Measurements from ENCODE around the gene BSCL2.
A peak's percentile ranks its signal among the peaks of the same experiment; 100 is the strongest.
"Not testable (repeated sequence)": the region's sequence is repeated elsewhere in the genome, so short reads cannot be mapped to it uniquely, and the experiment has no call there.

BSCL2 gene

GRCh38 chr11:62654297-62654696 is 52.9 kb downstream of the BSCL2 start:
- no peak for DNase-seq (ENCODE audit: low spot score)

DNA sequence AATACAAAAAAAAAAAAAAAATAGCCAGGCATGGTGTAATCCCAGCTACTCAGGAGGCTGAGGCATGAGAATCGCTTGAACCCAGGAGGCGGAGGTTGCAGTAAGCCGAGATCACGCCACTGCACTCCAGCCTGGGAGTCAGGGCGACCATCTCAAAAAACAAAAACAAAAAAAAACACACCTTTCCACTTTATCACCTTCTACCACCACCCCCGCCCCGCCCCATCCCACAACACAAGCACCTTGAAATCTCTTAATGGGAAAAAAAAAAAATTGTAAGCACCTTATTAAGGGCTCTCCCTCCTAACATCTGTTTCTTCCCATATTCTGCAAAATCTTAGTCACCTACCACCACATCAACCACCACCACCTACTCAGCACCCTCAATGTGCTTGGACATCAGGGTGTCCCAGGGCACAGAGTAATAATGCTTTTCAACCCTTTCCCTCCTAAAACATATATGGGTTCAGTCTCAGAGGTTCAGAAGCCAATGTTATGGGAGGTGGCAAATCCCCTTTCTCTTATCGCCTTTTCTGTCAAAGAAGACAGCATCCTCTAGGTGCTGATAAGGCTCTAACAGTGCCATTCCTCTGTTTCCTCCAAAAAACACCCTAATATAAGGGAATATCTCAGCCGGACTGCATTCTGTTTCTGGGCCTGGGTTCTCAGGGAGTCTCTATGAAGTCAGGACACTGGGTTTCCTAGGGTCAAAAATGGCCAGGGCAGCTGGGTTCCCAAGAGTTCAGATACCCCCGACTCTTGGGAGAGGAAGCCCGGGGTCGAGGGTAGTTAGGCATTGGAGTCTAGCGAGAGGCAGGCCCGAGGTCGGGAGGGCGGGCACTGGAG is 54.8 kb downstream of the BSCL2 start:
- peak; percentile 75 for DNase-seq (ENCODE audit: low spot score)

DNA sequence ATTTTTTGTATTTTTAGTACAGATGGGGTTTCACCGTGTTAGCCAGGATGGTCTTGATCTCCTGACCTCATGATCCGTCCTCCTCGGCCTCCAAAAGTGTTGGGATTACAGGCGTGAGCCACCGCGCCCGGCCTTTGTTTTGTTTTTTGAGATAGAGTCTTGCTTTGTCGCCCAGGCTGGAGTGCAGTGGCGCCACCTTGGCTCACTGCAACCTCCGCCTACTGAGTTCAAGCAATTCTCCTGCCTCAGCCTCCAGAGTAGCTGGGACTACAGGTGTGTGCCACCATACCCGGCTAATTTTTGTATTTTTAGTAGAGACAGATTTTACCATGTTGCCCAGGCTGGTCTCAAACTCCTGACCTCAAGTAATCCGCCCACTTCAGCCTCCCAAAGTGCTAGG is 56.9 kb downstream of the BSCL2 start:
- DNase-seq (ENCODE audit: low spot score): not testable (repeated sequence)

GRCh38 chr11:62649486-62649885 is 57.7 kb downstream of the BSCL2 start:
- no peak for DNase-seq (ENCODE audit: low spot score)

- no peak for DNase-seq (ENCODE audit: low spot score)
These were observed 58.3 kb downstream of the BSCL2 start for GRCh38 chr11:62648967-62649364.

DNA sequence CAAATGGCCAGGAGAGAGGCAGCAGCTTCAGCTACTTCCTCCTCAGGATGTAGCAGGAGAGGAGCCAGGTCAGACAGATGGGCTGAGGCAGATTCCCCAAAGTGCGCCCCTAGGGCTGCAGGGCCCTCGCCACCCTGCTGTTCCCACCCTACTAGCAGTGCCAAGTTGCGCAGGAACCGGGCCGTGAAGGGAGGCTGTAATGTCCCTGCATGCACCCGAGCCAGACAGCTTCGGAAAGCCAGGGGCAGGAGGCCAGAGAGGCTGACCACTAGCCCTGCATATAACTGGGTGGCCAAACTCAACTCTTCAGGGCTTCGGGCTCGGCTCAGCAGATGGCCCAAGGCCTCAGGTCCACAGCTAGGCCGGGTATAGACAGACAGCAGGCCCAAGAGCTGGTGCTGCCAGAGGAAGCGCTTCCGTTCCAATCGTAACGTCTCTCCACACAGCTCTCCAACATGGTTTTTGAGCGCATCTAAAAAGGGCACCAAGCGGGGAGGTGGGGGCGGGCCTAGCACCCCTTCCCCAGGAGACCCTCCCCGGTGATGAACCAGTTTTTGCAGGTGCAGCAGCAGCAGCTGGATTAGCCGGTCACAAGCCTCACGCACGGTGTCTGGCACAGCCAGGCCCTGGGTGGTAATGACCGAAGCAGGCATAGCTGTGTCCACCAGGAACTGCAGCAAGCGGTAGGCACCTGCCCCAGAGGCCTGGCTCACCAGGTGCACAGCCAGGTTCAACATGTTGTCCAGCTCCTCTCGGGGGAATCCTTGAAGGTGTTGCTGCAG is 58.8 kb downstream of the BSCL2 start:
- DNase-seq (ENCODE audit: low spot score): no peak

DNA sequence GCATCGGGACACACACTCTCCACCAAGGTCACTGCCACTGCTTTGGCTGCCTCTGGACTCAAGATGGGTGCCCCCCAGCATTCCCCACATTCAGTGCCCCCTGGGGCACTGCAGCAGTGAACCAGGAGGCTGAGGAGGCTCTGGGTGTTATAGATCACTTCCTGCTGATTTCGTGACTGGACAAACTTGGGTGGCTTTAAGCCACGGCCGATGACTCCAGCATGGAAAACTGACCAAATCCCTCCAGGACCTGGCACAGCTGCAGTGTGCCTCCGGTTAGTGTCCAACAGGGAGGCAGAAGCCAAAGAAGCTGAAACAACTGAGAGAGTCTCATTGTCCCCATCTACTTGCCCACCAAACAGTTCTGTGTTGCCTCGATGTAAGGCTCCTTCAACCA is 59.6 kb downstream of the BSCL2 start:
- no peak for DNase-seq (ENCODE audit: low spot score)

DNA sequence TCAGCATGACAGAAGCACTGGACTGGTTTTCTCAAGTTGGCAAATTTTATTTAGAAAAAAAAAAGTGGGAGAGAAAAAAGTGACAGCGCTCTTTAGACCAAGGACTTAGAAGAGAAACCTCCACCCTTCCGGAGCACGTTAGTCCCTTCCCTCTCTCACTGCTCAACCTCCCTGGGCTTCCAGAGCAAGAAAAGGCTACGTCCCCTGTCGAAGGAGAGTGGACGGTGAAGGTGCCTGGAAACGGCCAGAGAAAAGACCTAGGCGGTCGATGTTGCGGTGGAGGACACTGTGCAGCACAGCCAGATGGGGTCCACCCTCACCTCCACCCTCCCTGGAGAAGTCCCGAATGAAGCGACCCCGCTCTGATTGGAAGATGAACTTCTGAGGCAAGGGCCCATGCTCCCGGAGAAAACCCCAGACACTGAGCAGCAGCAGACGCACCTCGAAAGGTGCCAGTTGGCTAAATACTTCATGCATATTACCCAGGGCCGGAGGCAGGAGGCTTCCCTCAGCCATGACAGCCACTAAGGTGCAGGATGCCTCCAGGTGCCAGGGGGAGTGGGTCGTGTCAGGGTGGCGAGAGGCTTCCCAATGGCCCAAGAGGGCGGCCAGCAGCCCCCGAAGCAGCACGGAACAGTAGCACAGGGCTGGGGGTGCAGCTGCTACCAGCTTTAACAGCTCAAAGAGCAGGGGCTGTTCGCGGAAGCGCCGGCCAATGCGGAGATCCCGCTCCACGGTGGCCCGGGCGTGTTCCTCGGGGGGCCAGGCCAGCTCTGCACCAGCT is 60.2 kb downstream of the BSCL2 start:
- no peak for DNase-seq (ENCODE audit: low spot score)

GRCh38 chr11:62645946-62646824 is 61.0 kb downstream of the BSCL2 start, which contains the start of gene GANAB:
Gene GANAB, minus strand, starts transcription at chr11:62646613. Its CDS starts 14 bp downstream, at chr11:62646599.
- DNase-seq (ENCODE audit: low spot score): peak; percentile 99

- DNase-seq (ENCODE audit: low spot score): no peak
These were observed 61.6 kb downstream of the BSCL2 start for GRCh38 chr11:62645671-62645945.

DNA sequence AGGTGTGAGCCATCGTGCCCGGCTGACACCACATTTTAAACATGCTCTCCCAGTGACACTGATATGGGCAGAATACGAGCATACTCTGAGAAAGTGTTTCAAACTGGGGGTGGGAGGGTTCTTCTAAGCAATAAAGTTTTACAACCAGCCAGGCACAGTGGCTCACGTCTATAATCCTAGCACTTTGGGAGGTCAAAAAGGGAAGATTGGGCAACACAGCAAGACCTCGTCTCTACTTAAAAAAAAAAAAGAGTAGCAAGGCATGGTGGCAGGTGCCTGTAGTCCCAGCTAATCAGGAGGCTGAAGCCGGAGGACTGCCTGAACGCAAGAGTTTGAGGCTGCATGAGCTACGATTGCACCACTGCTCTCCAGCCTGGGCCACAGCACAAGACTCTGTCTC is 63.0 kb downstream of the BSCL2 start:
- no peak for DNase-seq (ENCODE audit: low spot score)
